Spinal cord (tissue), 10 donors: ENCODE measurements around the gene GALE. TPM values are rescaled to one million over a fixed set of nuclear protein-coding genes. Genes with fewer than 3 reads are reported as not detected.

ENCODE experiments used
- DNase-seq, 6 donors: peaks; one replicate each; pipeline versions ENCODE4 v3.0.0 to v3.0.0-alpha.2; 2013 to 2015; ENCODE audit warnings: low spot score in 6 of 6, low read depth in 4 of 6
- H3K27ac ChIP-seq: one replicate; pipeline ENCODE4 v1.5.1; 2013; ENCODE audit warnings: low read depth, low read length, control low read depth
- H3K27me3 ChIP-seq: one replicate; pipeline ENCODE4 v1.6.1; 2013; ENCODE audit warnings: low read length; ENCODE audit not compliant: control insufficient read depth, insufficient read depth
- H3K36me3 ChIP-seq: one replicate; pipeline ENCODE4 v1.6.1; 2013; ENCODE audit warnings: low read length; ENCODE audit not compliant: control insufficient read depth, insufficient read depth
- H3K4me1 ChIP-seq: one replicate; pipeline ENCODE4 v1.6.1; 2013; ENCODE audit warnings: low read length; ENCODE audit not compliant: control insufficient read depth, insufficient read depth
- H3K4me3 ChIP-seq: one replicate; pipeline ENCODE4 v1.5.1; 2013; ENCODE audit warnings: low read depth, low read length, control low read depth
- H3K9me3 ChIP-seq: one replicate; pipeline ENCODE4 v1.6.1; 2013; ENCODE audit warnings: low read length; ENCODE audit not compliant: control insufficient read depth, insufficient read depth
- WGBS: methylation state at CpG from one replicate; pipeline ENCODE4 v1.1.5; 2013; ENCODE audit warnings: missing lambda C conversion rate; ENCODE audit not compliant: insufficient coverage; 5-methylcytosine and 5-hydroxymethylcytosine counted together
- polyA plus RNA-seq, 2 donors: library from polyadenylated mRNA; unstranded; fragments of 120-200 nt; gene quantifications; one replicate each; pipeline ENCODE4 v1.2.1, GENCODE V29; 2013; ENCODE audit not compliant: insufficient read length in 2 of 2
- total RNA-seq, 2 donors: library from RNA; depleted of rRNA in 1 of 2; stranded (reverse); fragments of 120-200 nt in 1 of 2; fragments of >200 nt in 1 of 2; gene quantifications; one replicate each; pipeline versions ENCODE4 v1.2.3 to v1.2.4, GENCODE V29; 2013 to 2014
- donor health status: healthy.

GALE gene
- total and polyA plus RNA-seq, 4 donors, result 12.6 to 32.5 (median 27.8) TPM

- peaks cover 77% of the 10 kb centered on the region for H3K36me3 ChIP-seq
- H3K27ac ChIP-seq, result peak overlapping the region; percentile 30
- H3K27me3 ChIP-seq, result no peaks in the 10 kb centered on the region
- H3K4me1 ChIP-seq, result peaks cover 18% of the 10 kb centered on the region
- no peaks in the 10 kb centered on the region for H3K9me3 ChIP-seq
- no peak overlapping the region for H3K4me3 ChIP-seq
- WGBS, result 33% methylated on average over 4 of the region's 4 CpGs
- DNase-seq, result peak in 3 of 6 donors; percentile 3 to 73 (median 60)
Observed at GRCh38 chr1:23759277-23759676, 41.3 kb downstream of the GALE start.

DNA sequence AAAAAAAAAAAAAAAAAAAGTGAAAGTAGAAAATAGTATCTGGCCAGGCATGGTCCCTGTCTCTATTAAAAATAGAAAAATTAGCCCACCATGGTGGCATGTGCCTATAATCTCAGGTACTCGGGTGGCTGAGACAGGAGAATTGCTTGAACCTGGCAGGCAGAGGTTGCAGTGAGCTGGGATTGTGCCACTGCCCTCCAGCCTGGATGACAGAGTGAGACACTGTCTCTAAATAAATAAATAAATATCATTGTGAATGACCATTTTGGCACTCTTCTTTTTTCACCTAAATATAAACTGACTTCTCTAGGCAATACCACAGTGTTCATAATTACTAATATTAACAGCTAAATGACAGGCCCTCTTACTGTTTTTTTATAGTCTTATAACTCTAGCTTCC, 42.7 kb downstream of the GALE start:
- 80% methylated on average over 1 of the region's 1 CpG for WGBS
- Histone ChIP-seq H3K27ac (no peak overlapping the region), H3K27me3 (no peaks in the 10 kb centered on the region), H3K4me3 (no peak overlapping the region), H3K36me3 (peaks cover 83% of the 10 kb centered on the region), H3K4me1 (peaks cover 18% of the 10 kb centered on the region), H3K9me3 (no peaks in the 10 kb centered on the region)
- no peak for DNase-seq

- Histone ChIP-seq H3K4me3 (no peak overlapping the region), H3K36me3 (peaks cover 89% of the 10 kb centered on the region), H3K4me1 (peaks cover 18% of the 10 kb centered on the region), H3K27me3 (no peaks in the 10 kb centered on the region), H3K9me3 (no peaks in the 10 kb centered on the region), H3K27ac (no peak overlapping the region)
- no peak for DNase-seq
- WGBS, result 96% methylated on average over 3 of the region's 3 CpGs
Observed at GRCh38 chr1:23756676-23757075, 43.9 kb downstream of the GALE start.

- no peak overlapping the region for H3K4me3 ChIP-seq
- H3K9me3 ChIP-seq, result no peaks in the 10 kb centered on the region
- H3K4me1 ChIP-seq, result no peaks in the 10 kb centered on the region
- DNase-seq, result no peak
- no peak overlapping the region for H3K27ac ChIP-seq
- H3K36me3 ChIP-seq, result peaks cover 77% of the 10 kb centered on the region
- no CpG with 5 or more reads among the region's 1 CpG for WGBS
- no peaks in the 10 kb centered on the region for H3K27me3 ChIP-seq
Observed at GRCh38 chr1:23752909-23753308, 47.6 kb downstream of the GALE start.

- H3K9me3 ChIP-seq, result no peaks in the 10 kb centered on the region
- H3K27me3 ChIP-seq, result no peaks in the 10 kb centered on the region
- H3K36me3 ChIP-seq, result peaks cover 66% of the 10 kb centered on the region
- DNase-seq, result no peak
- H3K4me1 ChIP-seq, result no peaks in the 10 kb centered on the region
- no peak overlapping the region for H3K27ac ChIP-seq
- no peak overlapping the region for H3K4me3 ChIP-seq
- 79% methylated on average over 3 of the region's 4 CpGs for WGBS
Observed at GRCh38 chr1:23751815-23752200, 48.7 kb downstream of the GALE start.

DNA sequence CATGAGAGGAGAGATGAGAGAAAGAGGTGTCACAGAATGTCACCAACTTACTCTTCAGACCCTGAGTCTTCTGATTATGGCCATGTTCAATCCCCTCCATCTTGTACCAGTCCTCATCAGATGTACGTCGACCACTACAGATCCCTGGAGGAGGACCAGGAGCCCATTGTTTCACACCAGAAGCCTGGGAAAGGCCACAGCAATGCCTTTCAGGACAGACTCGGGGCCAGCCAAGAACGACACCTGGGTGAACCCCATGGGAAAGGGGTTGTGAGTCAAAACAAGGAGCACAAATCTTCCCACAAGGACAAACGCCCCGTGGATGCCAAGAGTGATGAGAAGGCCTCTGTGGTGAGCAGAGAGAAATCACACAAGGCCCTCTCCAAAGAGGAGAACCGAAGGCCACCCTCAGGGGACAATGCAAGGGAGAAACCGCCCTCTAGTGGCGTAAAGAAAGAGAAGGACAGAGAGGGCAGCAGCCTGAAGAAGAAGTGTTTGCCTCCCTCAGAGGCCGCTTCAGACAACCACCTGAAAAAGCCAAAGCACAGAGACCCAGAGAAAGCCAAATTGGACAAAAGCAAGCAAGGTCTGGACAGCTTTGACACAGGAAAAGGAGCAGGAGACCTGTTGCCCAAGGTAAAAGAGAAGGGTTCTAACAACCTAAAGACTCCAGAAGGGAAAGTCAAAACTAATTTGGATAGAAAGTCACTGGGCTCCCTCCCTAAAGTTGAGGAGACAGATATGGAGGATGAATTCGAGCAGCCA, 49.3 kb downstream of the GALE start:
- no peak overlapping the region for H3K4me3 ChIP-seq
- no peak overlapping the region for H3K27ac ChIP-seq
- 84% methylated on average over 8 of the region's 11 CpGs for WGBS
- peaks cover 60% of the 10 kb centered on the region for H3K36me3 ChIP-seq
- peak in 2 of 6 donors; percentile 24 to 37 for DNase-seq
- H3K4me1 ChIP-seq, result no peaks in the 10 kb centered on the region
- no peaks in the 10 kb centered on the region for H3K9me3 ChIP-seq
- H3K27me3 ChIP-seq, result no peaks in the 10 kb centered on the region

DNA sequence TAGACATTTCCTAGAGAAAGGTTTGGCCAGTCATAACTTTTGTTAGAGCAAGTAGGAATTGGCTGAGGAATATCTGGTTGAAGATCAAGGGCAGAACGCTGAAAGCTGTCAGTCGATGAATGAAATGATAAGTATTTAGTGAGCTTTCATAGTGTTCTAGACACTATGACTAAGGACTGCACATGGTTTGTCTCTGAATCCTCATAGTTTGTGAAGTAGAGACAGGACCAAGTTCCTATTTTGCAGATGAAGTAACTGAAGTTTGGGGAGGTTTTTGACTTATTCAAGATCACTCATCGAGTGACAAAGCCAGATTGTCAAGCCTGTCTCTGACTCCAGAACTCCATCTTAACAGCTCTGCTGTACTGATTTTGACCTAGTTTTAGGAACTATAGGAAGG, 52.5 kb downstream of the GALE start:
- whole genome bisulfite sequencing, result 90% methylated on average over 2 of the region's 3 CpGs
- Histone ChIP-seq H3K4me3 (no peak overlapping the region), H3K27me3 (no peaks in the 10 kb centered on the region), H3K36me3 (peaks cover 33% of the 10 kb centered on the region), H3K27ac (no peak overlapping the region), H3K9me3 (no peaks in the 10 kb centered on the region), H3K4me1 (peaks cover 10% of the 10 kb centered on the region)
- DNase-seq, result no peak

Other genes with a start within 250 kb of the GALE start
- gene ID3, start 241.3 kb downstream of the GALE start, total RNA-seq, result 100 to 1,000 TPM; 120 to 356 TPM
- gene ID3, start 241.3 kb downstream of the GALE start, polyA plus RNA-seq, result 100 to 1,000 TPM; 199 to 201 TPM
- gene RPL11, start 108.9 kb downstream of the GALE start, total RNA-seq, result 1,000 to 10,000 TPM in 1 of 2 donors, 100 to 1,000 TPM in 1; 655 to 1,704 TPM
- gene RPL11, start 108.9 kb downstream of the GALE start, polyA plus RNA-seq, result 1,000 to 10,000 TPM; 1,269 to 1,302 TPM
- gene ELOA, start 57.3 kb downstream of the GALE start, total RNA-seq, result 10 to 100 TPM; 17.0 to 38.1 TPM
- 10 to 100 TPM; 25.4 to 27.5 TPM for gene ELOA, start 57.3 kb downstream of the GALE start, polyA plus RNA-seq
- gene PITHD1, start 22.3 kb downstream of the GALE start, total RNA-seq, result 10 to 100 TPM; 86.3 to 97.0 TPM
- 100 to 1,000 TPM; 136 to 137 TPM for gene PITHD1, start 22.3 kb downstream of the GALE start, polyA plus RNA-seq
- gene LYPLA2, start 9.6 kb downstream of the GALE start, total RNA-seq, result 10 to 100 TPM; 28.3 to 51.5 TPM
- 10 to 100 TPM; 72.1 to 73.7 TPM for gene LYPLA2, start 9.6 kb downstream of the GALE start, polyA plus RNA-seq
- gene HMGCL, start 24.7 kb upstream of the GALE start, total RNA-seq, result 10 to 100 TPM; 20.7 to 45.2 TPM
- gene HMGCL, start 24.7 kb upstream of the GALE start, polyA plus RNA-seq, result 10 to 100 TPM; 18.7 to 28.0 TPM
- 10 to 100 TPM; 32.9 to 39.1 TPM for gene FUCA1, start 67.5 kb upstream of the GALE start, total RNA-seq
- 10 to 100 TPM; 20.2 to 21.0 TPM for gene FUCA1, start 67.5 kb upstream of the GALE start, polyA plus RNA-seq
- gene CNR2, start 112.6 kb upstream of the GALE start, total RNA-seq, result under 1 TPM; 0.06 to 0.10 TPM
- under 1 TPM; 0.05 to 0.08 TPM for gene CNR2, start 112.6 kb upstream of the GALE start, polyA plus RNA-seq
- gene PNRC2, start 159.1 kb upstream of the GALE start, total RNA-seq, result 10 to 100 TPM; 87.1 to 96.1 TPM
- 100 to 1,000 TPM; 109 to 149 TPM for gene PNRC2, start 159.1 kb upstream of the GALE start, polyA plus RNA-seq
- 100 to 1,000 TPM in 1 of 2 donors, 10 to 100 TPM in 1; 99.0 to 109 TPM for gene SRSF10, start 179.6 kb upstream of the GALE start, total RNA-seq
- 100 to 1,000 TPM; 121 to 124 TPM for gene SRSF10, start 179.6 kb upstream of the GALE start, polyA plus RNA-seq